A673 (cell line): ENCODE results near the gene CD3G. TPM values are rescaled to one million over a fixed set of nuclear protein-coding genes. Genes with fewer than 3 reads are reported as not detected.

ENCODE experiments used
- BruUV-seq: library from RNA; stranded (reverse); fragments of 400-500 nt; replicated peaks from 2 replicates; lab custom pipeline; 2021; lab: Mats Ljungman, UMichigan
- CTCF ChIA-PET: fragments of 300-600 bp; sonication (Branson Sonifier 250); formaldehyde crosslinking; loops from one replicate; lab custom pipeline; 2022; ENCODE audit warnings: antibody characterized with exemption; lab: Charles Lee
- POLR2A ChIA-PET: fragments of 300-600 bp; sonication (Branson Sonifier 250); formaldehyde crosslinking; loops from one replicate; lab custom pipeline; 2022; ENCODE audit warnings: antibody characterized with exemption; ENCODE audit not compliant: low non-redundant PET; lab: Charles Lee
- DNase-seq: peaks from one replicate; pipeline ENCODE4 v3.0.0-alpha.2; 2015; ENCODE audit warnings: low spot score
- H3K27ac ChIP-seq: fragments of 200-600 bp; sonication (generic); 2 replicates; pipeline ENCODE4 v1.5.1; 2016; ENCODE audit warnings: mixed run types, low read depth, mild to moderate bottlenecking, mixed read lengths, antibody characterized with exemption, low read length; ENCODE audit not compliant: poor library complexity, severe bottlenecking
- H3K27me3 ChIP-seq: fragments of 200-600 bp; sonication (generic); replicated peaks from 2 replicates; pipeline ENCODE4 v1.6.1; 2017; ENCODE audit warnings: mixed run types, low read depth, mild to moderate bottlenecking, mixed read lengths, antibody characterized with exemption, low read length; ENCODE audit not compliant: insufficient read depth, poor library complexity
- H3K36me3 ChIP-seq: fragments of 200-600 bp; sonication (generic); 2 replicates; pipeline ENCODE4 v1.6.1; 2016; ENCODE audit warnings: mixed run types, mild to moderate bottlenecking, mixed read lengths, antibody characterized with exemption, low read length; ENCODE audit not compliant: insufficient read depth, poor library complexity, severe bottlenecking
- H3K4me1 ChIP-seq: fragments of 200-600 bp; sonication (generic); 2 replicates; pipeline ENCODE4 v1.6.1; 2017; ENCODE audit warnings: mixed run types, mild to moderate bottlenecking, mixed read lengths, antibody characterized with exemption, low read length; ENCODE audit not compliant: insufficient read depth, poor library complexity, severe bottlenecking
- H3K4me3 ChIP-seq: fragments of 200-600 bp; sonication (generic); 2 replicates; pipeline ENCODE4 v1.5.1; 2016; ENCODE audit warnings: low read depth, mixed run types, mild to moderate bottlenecking, mixed read lengths, low read length; ENCODE audit not compliant: poor library complexity, severe bottlenecking
- H3K9me3 ChIP-seq: fragments of 200-600 bp; sonication (generic); 2 replicates; pipeline ENCODE4 v1.6.1; 2016; ENCODE audit warnings: mixed run types, low read depth, mild to moderate bottlenecking, mixed read lengths, antibody characterized with exemption, low read length; ENCODE audit not compliant: poor library complexity, severe bottlenecking
- EZH2 ChIP-seq: fragments of 200-600 bp; sonication (generic); IDR thresholded peaks from 2 replicates; pipeline ENCODE4 v1.6.1; 2017; ENCODE audit warnings: borderline replicate concordance, low read depth, mild to moderate bottlenecking, mixed read lengths, antibody characterized with exemption, low read length; ENCODE audit not compliant: poor library complexity, severe bottlenecking
- intact Hi-C: fragments of 100-400 bp; cut with micrococcal nuclease; formaldehyde crosslinking; loops from one replicate; pipeline ENCODE4 v1.10.0; 2022; ENCODE audit not compliant: unreplicated experiment
- total RNA-seq: library from RNA; stranded (reverse); gene quantifications from 2 replicates; pipeline ENCODE4 v1.2.3, GENCODE V29; 2021
- TF ChIP-seq, protein P1 (sequence below): fragments of 300-800, 200-600 bp; sonication (generic); conservative IDR thresholded peaks from 2 replicates; pipeline ENCODE4 v1.5.1; 2017; ENCODE audit warnings: low read depth, mild to moderate bottlenecking, antibody characterized with exemption, low read length, moderate library complexity, mixed read lengths

CD3G gene
- total RNA-seq, 1 experiment from 2014 or later, result not detected

- no peaks in the 10 kb centered on the region for H3K4me1 ChIP-seq
- ChIA-PET CTCF (no interaction called here), POLR2A (no interaction called here)
- H3K27ac ChIP-seq, result no peak overlapping the region
- no peak for TF ChIP-seq EZH2
- TF ChIP-seq, protein P1, sequence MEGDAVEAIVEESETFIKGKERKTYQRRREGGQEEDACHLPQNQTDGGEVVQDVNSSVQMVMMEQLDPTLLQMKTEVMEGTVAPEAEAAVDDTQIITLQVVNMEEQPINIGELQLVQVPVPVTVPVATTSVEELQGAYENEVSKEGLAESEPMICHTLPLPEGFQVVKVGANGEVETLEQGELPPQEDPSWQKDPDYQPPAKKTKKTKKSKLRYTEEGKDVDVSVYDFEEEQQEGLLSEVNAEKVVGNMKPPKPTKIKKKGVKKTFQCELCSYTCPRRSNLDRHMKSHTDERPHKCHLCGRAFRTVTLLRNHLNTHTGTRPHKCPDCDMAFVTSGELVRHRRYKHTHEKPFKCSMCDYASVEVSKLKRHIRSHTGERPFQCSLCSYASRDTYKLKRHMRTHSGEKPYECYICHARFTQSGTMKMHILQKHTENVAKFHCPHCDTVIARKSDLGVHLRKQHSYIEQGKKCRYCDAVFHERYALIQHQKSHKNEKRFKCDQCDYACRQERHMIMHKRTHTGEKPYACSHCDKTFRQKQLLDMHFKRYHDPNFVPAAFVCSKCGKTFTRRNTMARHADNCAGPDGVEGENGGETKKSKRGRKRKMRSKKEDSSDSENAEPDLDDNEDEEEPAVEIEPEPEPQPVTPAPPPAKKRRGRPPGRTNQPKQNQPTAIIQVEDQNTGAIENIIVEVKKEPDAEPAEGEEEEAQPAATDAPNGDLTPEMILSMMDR, result no peak
- intact Hi-C loops, result no loop called here
- no peaks in the 10 kb centered on the region for H3K27me3 ChIP-seq
- no peaks in the 10 kb centered on the region for H3K36me3 ChIP-seq
- no TSS peak for BruUV-seq
- no peak for DNase-seq
- no peaks in the 10 kb centered on the region for H3K9me3 ChIP-seq
- H3K4me3 ChIP-seq, result no peak overlapping the region
Observed at GRCh38 chr11:118339281-118339961, 4.7 kb upstream of the CD3G start.

GRCh38 chr11:118340449-118340848, 3.7 kb upstream of the CD3G start:
- Histone ChIP-seq H3K4me3 (no peak overlapping the region), H3K36me3 (no peaks in the 10 kb centered on the region), H3K9me3 (no peaks in the 10 kb centered on the region), H3K27me3 (no peaks in the 10 kb centered on the region), H3K4me1 (no peaks in the 10 kb centered on the region), H3K27ac (no peak overlapping the region)
- no peak for DNase-seq
- CTCF ChIA-PET, result interaction anchor here (0.6 kb wide), 1 partner anchor 763 kb away, joined by 4 read pairs; no protein-coding TSS in a partner anchor
- intact Hi-C loops, result no loop called here
- no TSS peak for BruUV-seq
- TF ChIP-seq EZH2, result no peak
- TF ChIP-seq, protein P1, result no peak
- POLR2A ChIA-PET, result interaction anchor here (0.6 kb wide), 1 partner anchor 36 kb away, joined by 5 read pairs; no protein-coding TSS in a partner anchor

DNA sequence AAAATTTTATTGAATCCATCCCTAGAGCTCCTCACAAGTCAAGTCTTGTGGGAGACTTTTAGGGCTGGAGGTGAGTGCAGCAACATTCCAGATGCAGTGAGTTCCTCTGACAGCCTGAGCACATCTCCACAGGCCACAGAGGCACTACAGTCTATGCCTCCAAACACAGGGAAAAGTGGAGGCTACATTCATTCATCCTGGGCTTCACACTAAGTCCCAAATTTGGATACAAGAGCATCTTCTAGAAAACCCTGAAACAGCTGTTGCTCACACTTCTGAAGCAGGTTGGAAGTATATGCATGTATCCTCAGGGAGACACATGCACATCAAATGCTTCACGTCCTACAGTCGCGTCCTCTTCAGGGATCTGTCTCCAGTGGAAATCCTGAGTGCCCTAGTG, 2.9 kb upstream of the CD3G start:
- POLR2A ChIA-PET, result no interaction called here
- Histone ChIP-seq H3K27me3 (no peaks in the 10 kb centered on the region), H3K27ac (no peak overlapping the region), H3K4me1 (no peaks in the 10 kb centered on the region), H3K4me3 (no peak overlapping the region), H3K9me3 (no peaks in the 10 kb centered on the region), H3K36me3 (no peaks in the 10 kb centered on the region)
- CTCF ChIA-PET, result no interaction called here
- intact Hi-C loops, result no loop called here
- no peak for DNase-seq
- TF ChIP-seq EZH2, result no peak
- TF ChIP-seq, protein P1, result no peak
- no TSS peak for BruUV-seq
